IPS DF 4.7 (cell line): ENCODE results near the gene FBXW10.
"Not testable (repeated sequence)": the region's sequence is repeated elsewhere in the genome, so short reads cannot be mapped to it uniquely, and the experiment has no call there.

Experiments
- DNase-seq: peaks from one replicate; pipeline ENCODE4 v3.0.0-alpha.2; 2013; ENCODE audit warnings: low spot score; ENCODE audit errors: extremely low read depth

Gene FBXW10

GRCh38 chr17:18821430-18821829 lies 77.6 kb downstream of the FBXW10 start:
- not testable (repeated sequence) for DNase-seq

- DNase-seq, result not testable (repeated sequence)
Observed at GRCh38 chr17:18827613-18828012, 83.8 kb downstream of the FBXW10 start.
